Measurements from ENCODE around the gene C1GALT1.

The C1GALT1 gene

DNA sequence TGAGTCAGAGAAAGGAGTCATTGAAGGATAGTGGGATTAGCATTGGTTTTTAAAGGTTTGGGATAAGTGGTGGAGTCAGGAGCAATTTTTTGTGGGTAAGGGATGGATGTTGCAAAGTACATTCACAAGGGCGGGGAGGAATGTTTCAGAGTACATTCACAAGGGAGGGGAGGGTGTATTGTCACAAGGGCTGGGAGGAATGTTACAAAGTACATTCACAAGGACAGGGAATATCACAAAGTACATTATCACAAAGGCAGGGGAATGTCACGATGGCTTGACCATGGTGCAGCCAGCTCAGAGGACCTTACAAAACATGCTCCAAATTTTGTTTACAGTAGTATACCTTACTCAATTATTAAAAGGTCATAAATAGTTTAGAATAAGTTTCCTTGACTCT, 30.3 kb downstream of the C1GALT1 start:
- TF ChIP-seq, protein P1, sequence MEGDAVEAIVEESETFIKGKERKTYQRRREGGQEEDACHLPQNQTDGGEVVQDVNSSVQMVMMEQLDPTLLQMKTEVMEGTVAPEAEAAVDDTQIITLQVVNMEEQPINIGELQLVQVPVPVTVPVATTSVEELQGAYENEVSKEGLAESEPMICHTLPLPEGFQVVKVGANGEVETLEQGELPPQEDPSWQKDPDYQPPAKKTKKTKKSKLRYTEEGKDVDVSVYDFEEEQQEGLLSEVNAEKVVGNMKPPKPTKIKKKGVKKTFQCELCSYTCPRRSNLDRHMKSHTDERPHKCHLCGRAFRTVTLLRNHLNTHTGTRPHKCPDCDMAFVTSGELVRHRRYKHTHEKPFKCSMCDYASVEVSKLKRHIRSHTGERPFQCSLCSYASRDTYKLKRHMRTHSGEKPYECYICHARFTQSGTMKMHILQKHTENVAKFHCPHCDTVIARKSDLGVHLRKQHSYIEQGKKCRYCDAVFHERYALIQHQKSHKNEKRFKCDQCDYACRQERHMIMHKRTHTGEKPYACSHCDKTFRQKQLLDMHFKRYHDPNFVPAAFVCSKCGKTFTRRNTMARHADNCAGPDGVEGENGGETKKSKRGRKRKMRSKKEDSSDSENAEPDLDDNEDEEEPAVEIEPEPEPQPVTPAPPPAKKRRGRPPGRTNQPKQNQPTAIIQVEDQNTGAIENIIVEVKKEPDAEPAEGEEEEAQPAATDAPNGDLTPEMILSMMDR (IDR thresholded peaks at IDR 0.05; ENCODE audit: low read depth, low read length, missing control alignments): no peak
- no peak overlapping the region for H3K4me3 ChIP-seq (ENCODE audit: low read depth, low read length)
- no peak for DNase-seq (ENCODE audit: low read depth)

DNA sequence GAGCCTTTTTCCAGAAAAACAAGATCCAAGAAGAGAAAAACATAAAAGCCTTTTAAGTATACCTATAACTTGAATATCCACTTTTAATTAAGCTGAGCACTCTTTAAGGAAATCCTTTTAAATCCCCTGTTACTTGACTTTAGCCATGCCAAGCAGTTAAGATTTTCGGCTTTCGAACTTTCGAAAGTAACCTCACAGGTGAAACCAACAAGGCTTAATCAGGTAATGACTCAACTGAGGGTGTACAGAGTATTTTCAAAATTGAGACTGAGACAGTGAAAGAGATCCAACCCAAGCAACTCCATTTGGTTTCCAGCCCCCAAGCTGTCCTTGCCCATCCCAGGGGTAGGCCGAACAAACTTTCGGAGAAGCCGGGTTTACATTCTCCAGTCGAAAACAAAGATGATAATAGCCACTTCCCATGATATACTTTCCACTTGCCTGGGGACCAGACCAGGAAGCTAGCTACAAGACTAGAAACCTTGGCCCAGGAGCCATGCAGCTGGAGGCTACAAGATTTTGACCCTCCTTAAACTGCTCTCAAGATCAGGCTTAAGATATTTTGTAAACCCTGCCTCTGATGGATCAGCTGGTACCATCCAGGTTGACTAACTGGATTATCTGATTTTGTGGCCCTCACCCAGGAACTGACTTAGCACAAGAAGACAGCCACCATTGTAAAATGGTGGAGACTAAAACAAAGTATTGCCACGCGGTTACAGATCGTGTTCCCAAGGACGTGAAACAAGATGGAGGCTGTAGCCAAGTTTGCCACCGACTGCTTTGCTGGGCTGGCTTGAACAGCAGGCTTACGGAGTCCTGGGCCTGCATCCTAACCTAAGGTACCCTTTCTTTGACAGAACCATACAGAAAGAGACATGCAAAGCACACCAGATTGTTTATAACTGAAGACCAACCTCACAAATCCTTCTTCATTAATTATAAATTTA, 32.3 kb downstream of the C1GALT1 start:
- no peak for DNase-seq (ENCODE audit: low read depth)
- H3K4me3 ChIP-seq (ENCODE audit: low read depth, low read length): no peak overlapping the region
- TF ChIP-seq, protein P1 (IDR thresholded peaks at IDR 0.05; ENCODE audit: low read depth, low read length, missing control alignments): no peak

DNA sequence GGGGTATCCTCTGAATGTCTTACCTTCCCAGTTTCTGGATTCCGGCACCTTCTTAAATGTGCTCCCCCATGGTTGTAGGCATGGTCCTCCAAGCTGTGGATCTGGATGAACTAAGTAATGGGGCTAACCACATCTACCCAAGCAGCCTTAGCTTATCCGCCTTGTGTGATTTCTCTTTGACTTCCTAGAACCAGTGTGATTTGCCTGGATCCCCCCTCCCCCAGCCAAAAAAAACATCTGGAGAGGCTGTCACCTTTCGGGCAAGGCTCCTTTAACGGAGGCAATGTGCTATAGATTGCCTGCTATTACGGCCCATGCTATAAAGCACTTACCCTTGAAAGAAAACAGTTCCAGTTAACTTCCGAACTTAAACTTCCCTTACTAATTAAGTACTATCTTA, 33.9 kb downstream of the C1GALT1 start:
- no peak for DNase-seq (ENCODE audit: low read depth)
- no peak overlapping the region for H3K4me3 ChIP-seq (ENCODE audit: low read depth, low read length)
- TF ChIP-seq, protein P1 (IDR thresholded peaks at IDR 0.05; ENCODE audit: low read depth, low read length, missing control alignments): no peak

DNA sequence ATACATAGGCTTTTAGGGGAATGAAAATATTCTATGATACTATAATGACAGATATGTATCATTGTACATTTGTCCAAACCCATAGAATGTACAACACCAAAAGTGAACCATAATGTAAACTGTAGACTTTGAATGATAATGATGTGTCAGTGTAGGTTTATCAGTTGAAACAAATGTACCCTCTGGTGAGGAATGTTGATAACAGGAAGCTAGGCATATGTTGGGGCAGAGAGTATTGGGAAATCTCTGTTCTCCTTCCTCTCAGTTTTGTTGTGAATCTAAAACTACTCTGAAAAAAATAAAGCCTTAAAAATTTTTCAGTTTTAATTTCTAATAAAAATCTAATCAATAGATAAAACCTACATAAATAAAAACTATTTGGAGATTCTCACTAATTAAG, 36.9 kb downstream of the C1GALT1 start:
- DNase-seq (ENCODE audit: low read depth): no peak
- H3K4me3 ChIP-seq (ENCODE audit: low read depth, low read length): no peak overlapping the region
- TF ChIP-seq, protein P1 (IDR thresholded peaks at IDR 0.05; ENCODE audit: low read depth, low read length, missing control alignments): no peak

DNA sequence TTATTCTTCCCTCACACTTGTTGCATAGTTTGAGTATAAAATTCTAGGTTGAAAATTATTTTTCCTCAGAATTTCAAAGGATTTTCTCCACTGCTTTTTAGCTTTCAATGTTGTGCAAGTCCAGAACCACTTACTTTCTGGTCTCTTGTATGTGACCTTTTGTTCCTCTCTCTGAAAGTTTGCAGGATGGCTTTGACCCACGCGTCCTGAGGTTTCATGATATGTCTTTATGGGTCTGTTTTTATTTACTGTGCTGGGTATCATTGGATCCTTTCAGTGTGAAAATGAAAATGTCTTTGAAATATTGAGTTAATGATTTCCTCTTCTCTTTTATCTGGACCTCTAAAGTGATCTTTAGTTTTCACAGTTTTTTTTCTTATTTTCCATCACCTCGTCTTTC, 38.5 kb downstream of the C1GALT1 start:
- TF ChIP-seq, protein P1 (IDR thresholded peaks at IDR 0.05; ENCODE audit: low read depth, low read length, missing control alignments): no peak
- no peak for DNase-seq (ENCODE audit: low read depth)
- H3K4me3 ChIP-seq (ENCODE audit: low read depth, low read length): no peak overlapping the region

DNA sequence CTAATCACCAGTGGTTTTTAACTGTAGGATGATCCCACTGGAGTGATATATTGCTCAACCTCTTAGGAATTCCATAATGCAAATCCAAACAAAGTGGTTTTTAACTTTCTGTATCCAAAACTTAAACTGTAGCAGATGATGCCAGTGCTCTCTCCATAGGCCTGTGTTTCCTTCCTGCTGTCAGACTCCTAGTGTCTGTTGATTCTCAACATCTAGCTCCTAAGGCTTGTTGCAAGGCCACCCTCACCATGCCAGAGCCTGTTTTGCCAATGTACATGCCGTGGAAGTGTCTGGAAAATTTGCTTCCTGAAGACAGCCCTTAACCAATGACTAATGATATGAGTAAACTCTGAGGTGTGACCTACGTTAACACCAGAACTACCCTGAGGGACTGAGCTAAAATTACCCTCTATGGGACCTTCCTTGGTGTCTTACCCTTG, 39.3 kb downstream of the C1GALT1 start:
- TF ChIP-seq, protein P1 (IDR thresholded peaks at IDR 0.05; ENCODE audit: low read depth, low read length, missing control alignments): no peak
- no peak overlapping the region for H3K4me3 ChIP-seq (ENCODE audit: low read depth, low read length)
- no peak for DNase-seq (ENCODE audit: low read depth)

DNA sequence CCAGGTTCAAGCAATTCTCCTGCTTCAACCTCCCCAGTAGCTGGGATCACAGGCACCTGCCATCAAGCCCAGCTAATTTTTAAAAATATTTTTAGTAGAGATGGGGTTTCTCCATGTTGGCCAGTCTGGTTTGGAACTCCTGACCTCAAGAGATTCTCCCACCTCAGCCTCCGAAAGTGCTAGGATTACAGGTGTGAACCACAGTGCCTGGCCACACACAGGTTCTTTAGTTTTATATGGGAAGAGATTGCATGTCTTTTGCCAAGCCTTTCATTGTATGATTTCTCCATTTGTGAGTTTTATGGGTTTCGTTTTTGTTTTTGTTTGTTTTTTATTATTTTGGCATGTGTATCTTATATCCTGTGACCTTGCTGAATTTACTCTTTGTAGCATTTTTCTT, 40.9 kb downstream of the C1GALT1 start:
- DNase-seq (ENCODE audit: low read depth): no peak
- TF ChIP-seq, protein P1 (IDR thresholded peaks at IDR 0.05; ENCODE audit: low read depth, low read length, missing control alignments): no peak
- H3K4me3 ChIP-seq (ENCODE audit: low read depth, low read length): no peak overlapping the region
